GM13977 (cell line): ENCODE results near the gene DNAJB2.

Experiments used
- DNase-seq: peaks from one replicate; pipeline ENCODE4 v3.0.0; 2012; ENCODE audit warnings: low spot score
- in situ Hi-C: fragments of 300-500 bp; cut with MboI; formaldehyde crosslinking; loops from one replicate; pipeline ENCODE4 v1.12.0; 2022; ENCODE audit warnings: low sequenced_read_pairs, low pct_unique_long_range_greater_than_20kb, mixed read lengths, inconsistent platforms; ENCODE audit not compliant: unreplicated experiment
- TF ChIP-seq, protein P1 (sequence below): IDR thresholded peaks from 2 replicates; pipeline ENCODE4 v1.5.1; 2012; ENCODE audit warnings: mild to moderate bottlenecking, control low read depth; ENCODE audit not compliant: insufficient read depth; ENCODE audit errors: extremely low read depth, missing control alignments

Gene DNAJB2

DNA sequence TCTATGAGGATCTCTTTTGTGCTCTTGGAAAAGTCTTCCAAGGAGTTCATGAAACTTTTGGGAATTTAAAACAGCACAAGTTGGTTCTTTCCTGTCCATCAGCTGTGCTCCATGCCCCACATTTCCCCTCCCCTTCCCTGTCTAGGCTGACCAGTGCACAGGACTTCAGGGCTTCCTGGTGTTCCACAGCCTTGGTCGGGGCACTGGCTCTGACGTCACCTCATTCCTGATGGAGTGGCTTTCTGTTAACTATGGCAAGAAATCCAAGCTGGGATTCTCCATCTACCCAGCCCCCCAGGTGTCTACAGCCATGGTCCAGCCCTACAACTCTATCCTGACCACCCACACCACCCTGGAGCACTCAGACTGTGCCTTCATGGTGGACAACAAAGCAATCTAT is 8.1 kb upstream of the DNAJB2 start:
- TF ChIP-seq, protein P1, sequence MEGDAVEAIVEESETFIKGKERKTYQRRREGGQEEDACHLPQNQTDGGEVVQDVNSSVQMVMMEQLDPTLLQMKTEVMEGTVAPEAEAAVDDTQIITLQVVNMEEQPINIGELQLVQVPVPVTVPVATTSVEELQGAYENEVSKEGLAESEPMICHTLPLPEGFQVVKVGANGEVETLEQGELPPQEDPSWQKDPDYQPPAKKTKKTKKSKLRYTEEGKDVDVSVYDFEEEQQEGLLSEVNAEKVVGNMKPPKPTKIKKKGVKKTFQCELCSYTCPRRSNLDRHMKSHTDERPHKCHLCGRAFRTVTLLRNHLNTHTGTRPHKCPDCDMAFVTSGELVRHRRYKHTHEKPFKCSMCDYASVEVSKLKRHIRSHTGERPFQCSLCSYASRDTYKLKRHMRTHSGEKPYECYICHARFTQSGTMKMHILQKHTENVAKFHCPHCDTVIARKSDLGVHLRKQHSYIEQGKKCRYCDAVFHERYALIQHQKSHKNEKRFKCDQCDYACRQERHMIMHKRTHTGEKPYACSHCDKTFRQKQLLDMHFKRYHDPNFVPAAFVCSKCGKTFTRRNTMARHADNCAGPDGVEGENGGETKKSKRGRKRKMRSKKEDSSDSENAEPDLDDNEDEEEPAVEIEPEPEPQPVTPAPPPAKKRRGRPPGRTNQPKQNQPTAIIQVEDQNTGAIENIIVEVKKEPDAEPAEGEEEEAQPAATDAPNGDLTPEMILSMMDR = no peak
- in situ Hi-C loops = no loop called here
- no peak for DNase-seq

DNA sequence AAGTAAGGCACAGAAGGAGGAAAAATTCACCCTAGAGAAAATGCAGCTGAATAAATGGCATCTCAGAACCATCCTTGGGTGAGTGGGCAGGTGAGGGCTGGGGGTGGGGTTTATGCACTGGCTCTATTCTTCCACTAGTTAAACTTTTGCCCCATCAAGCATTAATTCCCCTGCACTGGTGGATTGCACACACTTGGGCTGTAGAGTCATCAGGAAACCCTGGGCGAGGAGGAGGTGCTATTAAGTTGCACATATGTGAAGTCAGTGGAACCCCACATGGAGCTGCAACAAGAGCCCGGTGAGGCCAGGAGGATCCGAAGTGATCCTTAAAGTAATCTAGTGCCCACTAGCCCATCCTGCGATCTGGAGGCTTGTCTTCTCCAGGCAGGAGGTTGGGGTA is 6.8 kb upstream of the DNAJB2 start:
- TF ChIP-seq, protein P1 = no peak
- DNase-seq = no peak
- in situ Hi-C loops = no loop called here

DNA sequence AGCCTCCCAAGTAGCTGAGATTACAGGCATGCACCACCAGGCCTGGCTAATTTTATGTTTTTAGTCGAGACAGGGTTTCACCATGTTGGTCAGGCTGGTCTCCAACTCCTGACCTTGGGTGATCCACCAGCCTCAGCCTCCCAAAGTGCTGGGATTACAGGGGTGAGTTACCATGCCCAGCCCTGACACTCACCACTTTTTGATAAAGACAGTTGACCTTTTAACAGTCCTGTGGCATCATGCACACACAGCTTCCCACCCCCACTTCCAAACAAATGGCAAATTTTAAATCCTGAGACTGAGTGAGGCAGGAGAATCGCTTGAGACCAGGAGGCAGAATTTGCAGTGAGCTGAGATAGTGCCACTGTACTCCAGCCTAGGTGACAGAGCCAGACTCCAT is 6.2 kb upstream of the DNAJB2 start:
- in situ Hi-C loops = no loop called here
- TF ChIP-seq, protein P1 = no peak
- no peak for DNase-seq

DNA sequence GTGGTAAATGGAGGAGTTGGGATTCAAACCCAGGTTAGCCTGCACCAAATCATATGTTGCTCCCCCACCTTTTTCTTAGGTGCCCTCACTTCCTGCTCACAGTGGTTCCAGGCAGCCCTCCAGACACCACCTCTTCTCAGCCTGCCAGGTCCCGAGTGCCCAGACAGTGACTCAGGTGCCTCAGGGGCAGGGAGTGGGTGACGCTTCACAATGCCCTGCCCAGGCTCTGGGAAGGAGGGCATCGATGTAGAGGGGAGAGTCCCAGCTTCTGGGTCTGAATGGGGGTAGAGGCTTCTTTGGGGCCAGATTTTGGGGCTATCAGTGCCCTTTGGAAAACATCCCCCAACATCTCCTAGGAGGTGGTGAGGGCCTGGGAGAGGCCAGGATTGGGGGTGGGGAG is 5.2 kb upstream of the DNAJB2 start:
- no peak for DNase-seq
- TF ChIP-seq, protein P1 = no peak
- in situ Hi-C loops = no loop called here

DNA sequence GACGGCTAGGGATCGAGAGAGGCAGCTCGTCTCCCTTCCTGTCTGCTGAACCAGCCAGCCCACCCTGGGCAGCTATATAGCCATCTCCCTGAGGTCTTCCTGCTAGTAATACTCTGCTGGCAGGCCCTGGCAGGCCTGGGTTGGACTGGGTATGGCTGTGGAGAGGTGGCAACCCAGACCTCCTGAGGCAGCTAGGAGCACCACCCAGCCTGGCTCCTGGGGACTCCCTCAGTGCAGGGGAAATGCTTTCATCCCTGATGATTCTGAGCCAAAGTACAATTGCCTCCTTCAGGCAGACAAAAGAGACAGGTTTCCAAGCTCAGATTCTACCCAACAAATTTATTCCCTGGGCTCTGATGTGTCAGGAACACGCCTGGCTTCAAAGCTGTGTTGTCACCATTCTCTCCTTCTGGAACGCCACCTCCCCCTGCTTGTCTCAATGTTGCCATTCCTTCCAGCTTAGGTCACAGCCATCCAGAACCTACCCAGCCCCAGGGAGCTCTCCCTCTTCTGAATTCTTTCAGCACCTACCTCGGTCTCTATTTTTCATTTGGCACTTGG is 4.7 kb upstream of the DNAJB2 start:
- TF ChIP-seq, protein P1 = no peak
- in situ Hi-C loops = no loop called here
- no peak for DNase-seq

DNA sequence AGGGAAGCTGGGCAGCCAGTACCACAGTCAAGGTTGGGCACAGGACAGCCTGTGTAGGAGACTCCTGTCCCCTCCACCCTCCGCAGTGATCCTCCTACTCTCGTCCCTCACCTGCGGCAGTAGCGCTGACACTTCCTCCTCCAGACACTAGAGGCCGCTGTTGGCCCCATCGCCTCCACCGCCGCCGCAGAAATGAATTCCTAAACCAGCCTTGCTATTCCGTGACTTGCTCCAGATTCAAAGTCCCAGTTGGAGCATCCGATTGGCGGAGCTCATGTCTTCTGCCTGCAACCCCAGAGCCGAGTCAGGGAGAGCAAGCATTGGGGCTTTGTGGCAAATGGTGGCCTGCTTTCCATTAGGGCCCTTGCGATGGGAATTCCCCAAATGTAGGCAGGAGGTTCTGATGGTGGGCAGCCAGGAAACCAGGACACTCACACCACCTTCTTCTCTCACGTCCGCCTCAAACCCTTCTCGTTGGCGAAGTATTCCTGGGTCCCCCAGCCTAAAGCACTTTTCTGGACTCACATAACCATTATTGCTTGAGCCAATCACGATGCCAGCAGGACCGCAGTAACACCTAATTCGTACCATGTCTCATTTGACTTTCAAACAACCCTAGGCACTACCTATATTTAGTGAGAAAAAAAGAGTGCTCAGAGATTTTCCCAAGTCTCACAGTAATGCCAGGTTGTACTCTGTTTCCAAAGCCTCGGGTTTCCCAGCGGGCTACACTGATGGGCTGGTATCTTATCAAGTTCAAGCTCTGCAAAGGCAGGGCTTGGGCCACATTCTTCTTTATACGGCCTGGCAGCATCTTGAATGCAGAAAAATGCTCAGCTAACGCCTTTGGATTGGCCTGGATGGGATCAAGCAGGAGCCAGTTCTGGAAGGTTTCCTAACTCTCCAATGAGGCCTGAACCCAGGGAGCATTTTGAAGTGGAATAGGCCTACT is 1.2 kb upstream of the DNAJB2 start:
- TF ChIP-seq, protein P1 = peak; percentile 97
- peak; percentile 79 for DNase-seq
- in situ Hi-C loops = no loop called here
